ENCODE measurements around the gene ADRB1.

Gene ADRB1

DNA sequence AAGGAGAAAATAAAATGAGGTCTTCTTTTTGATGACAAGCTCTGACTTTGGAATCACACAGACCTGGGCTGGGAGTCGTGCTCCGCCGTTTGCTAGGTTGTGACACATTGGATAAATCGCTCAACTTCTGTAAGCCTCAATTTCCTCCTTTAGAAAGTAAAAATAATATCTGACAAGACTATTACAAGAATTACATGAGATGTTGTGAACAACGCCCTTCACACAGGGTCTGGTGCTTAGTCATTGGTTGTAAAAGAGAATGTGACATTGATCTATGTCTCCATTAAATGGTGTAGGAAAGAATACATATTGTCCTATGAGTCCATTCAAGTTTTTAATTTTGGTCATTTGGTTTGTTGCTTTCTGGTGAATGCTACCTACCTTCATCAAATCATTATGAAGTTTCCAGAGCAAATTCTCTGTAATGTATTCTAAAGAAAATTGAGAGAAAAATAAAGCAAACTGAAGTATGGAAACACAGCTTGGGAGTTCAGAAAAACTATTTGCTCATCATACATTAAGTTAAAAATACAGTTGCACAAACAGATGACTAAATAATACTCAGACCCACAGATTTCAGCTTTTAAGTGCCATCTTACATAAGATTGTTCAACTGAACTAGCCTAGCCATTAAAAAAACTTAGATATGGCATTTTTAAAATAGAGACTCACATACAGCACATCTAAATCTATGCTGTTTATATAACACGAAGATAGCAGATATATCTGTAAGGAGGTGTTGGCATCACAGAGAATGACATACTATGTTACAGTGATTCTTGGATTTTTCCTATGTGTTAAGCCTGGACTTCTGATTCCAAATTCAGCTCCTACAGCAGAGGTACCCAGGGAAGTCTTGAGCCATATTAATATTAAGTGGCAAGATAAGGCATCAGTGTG lies 12.3 kb upstream of the ADRB1 start:
- TF ChIP-seq, protein P1, sequence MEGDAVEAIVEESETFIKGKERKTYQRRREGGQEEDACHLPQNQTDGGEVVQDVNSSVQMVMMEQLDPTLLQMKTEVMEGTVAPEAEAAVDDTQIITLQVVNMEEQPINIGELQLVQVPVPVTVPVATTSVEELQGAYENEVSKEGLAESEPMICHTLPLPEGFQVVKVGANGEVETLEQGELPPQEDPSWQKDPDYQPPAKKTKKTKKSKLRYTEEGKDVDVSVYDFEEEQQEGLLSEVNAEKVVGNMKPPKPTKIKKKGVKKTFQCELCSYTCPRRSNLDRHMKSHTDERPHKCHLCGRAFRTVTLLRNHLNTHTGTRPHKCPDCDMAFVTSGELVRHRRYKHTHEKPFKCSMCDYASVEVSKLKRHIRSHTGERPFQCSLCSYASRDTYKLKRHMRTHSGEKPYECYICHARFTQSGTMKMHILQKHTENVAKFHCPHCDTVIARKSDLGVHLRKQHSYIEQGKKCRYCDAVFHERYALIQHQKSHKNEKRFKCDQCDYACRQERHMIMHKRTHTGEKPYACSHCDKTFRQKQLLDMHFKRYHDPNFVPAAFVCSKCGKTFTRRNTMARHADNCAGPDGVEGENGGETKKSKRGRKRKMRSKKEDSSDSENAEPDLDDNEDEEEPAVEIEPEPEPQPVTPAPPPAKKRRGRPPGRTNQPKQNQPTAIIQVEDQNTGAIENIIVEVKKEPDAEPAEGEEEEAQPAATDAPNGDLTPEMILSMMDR (IDR thresholded peaks at IDR 0.05; ENCODE audit: low read depth, low read length, missing control alignments), result no peak
- no peak for DNase-seq (ENCODE audit: low read depth)
- no peak overlapping the region for H3K4me3 ChIP-seq (ENCODE audit: low read depth, low read length)

DNA sequence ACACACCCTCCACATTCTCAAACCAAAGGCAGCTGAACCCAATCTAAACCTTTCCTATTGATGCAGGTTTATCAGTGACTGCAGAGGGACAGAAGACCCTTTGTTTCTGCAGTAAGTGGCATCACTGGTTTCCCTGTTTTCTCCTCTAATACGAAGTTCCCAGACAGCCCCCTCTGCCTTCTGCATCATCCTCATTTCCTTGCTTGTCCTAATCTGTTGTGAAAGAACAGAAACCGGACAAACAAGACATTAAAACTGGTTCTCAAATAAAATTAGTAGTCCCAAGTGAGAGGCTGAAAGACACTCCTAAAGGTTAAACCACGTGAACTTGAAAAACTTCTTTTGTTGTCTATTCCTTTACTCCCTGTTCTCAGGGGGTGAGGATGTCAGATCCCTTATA lies 10.1 kb upstream of the ADRB1 start:
- TF ChIP-seq, protein P1 (IDR thresholded peaks at IDR 0.05; ENCODE audit: low read depth, low read length, missing control alignments), result no peak
- no peak overlapping the region for H3K4me3 ChIP-seq (ENCODE audit: low read depth, low read length)
- no peak for DNase-seq (ENCODE audit: low read depth)

DNA sequence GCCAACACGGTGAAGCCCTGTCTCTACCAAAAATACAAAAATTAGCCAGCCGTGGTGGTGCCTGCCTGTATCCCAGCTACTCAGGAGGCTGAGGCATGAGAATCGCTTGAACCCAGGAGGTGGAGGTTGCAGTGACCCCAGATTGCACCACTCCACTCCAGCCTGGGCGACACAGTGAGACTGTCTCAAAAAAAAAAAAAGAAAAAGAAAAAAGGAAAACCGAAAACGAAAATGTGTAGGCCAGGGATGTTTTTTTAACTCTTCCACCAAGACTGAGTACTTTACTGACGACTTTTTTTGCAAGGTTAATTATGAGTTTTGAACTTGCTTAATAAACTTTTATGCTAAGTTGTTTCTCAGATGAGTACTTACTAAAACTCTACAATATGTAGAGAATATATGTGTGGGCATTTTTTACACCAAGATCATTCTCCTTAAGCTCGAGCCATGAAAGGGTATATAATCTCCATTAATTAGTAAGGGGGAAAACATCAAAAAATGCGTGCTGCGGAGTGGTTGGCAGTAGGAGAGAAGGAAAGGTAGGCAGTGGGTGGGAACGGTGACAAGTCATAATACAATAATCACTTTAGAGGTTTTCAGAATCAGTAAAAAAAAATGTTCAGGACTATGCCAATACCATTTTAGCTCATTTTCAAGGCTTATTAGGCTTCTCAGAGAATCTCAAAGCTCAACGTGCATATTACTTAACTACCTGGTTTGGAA lies 8.6 kb upstream of the ADRB1 start:
- TF ChIP-seq, protein P1 (IDR thresholded peaks at IDR 0.05; ENCODE audit: low read depth, low read length, missing control alignments), result no peak
- no peak for DNase-seq (ENCODE audit: low read depth)
- H3K4me3 ChIP-seq (ENCODE audit: low read depth, low read length), result no peak overlapping the region

DNA sequence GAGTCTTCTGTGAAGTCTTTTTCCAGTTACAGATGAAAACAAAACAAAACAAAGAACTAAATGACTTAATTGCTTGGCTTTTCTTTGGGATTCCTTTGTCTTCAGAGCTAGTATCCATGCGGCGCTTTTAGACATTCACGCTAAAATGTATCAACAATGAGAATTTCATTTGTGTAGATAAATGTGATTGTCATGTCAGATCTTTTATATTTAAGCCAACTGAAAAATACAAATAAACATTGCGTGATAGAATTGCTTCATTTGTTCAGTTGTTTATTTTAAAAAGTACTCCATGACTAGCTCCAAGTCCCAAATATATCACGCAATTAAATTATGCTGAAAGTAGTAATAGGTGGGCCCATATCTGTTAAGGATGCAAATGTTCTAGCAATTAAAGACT lies 7.9 kb upstream of the ADRB1 start:
- DNase-seq (ENCODE audit: low read depth), result no peak
- H3K4me3 ChIP-seq (ENCODE audit: low read depth, low read length), result no peak overlapping the region
- TF ChIP-seq, protein P1 (IDR thresholded peaks at IDR 0.05; ENCODE audit: low read depth, low read length, missing control alignments), result no peak

DNA sequence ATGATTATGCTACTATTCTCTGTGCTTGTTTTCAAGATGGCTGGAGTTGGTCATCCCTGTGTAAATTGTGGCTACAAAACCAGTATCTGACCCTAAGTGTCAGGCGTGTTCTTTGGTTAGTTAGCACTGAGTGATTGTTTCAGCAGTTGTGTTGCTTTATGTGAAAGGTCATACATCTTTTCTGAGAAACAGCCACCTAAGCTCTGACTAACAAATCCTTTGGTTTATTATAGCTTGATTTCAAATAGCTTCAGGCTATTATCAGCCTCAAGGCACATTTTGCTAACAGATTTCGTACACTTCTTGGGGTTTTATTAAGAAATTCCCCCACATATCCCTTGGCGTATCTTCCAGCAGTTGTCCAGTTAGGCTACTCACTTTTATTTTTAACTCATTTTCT lies 4.8 kb upstream of the ADRB1 start:
- TF ChIP-seq, protein P1 (IDR thresholded peaks at IDR 0.05; ENCODE audit: low read depth, low read length, missing control alignments), result no peak
- H3K4me3 ChIP-seq (ENCODE audit: low read depth, low read length), result no peak overlapping the region
- DNase-seq (ENCODE audit: low read depth), result no peak

DNA sequence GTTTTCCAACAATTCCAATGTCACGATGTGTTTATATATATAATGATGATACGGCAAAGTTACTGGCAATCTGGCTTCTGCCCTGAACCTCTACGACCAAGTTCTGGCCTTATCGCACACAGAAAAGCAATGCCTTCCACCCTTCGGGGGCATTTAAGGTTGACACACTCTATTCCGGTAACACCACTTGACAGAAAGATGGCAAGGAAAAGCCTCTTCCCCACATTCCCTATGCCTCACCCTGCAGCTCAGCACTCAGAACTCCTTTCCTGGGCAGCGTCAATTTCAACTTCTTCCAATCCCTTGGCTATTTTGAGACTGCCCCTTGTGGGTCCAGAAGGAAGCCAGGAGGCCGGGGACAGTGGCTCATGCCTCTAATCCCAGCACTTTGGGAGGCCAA lies 2.5 kb upstream of the ADRB1 start:
- H3K4me3 ChIP-seq (ENCODE audit: low read depth, low read length), result no peak overlapping the region
- no peak for DNase-seq (ENCODE audit: low read depth)
- TF ChIP-seq, protein P1 (IDR thresholded peaks at IDR 0.05; ENCODE audit: low read depth, low read length, missing control alignments), result no peak
